Ramos (cell line): ENCODE data around the gene AKAP13.
"Not testable (repeated sequence)": the region's sequence is repeated elsewhere in the genome, so short reads cannot be mapped to it uniquely, and the experiment has no call there.

Experiments used
- in situ Hi-C: fragments of 300-500 bp; cut with MboI; formaldehyde crosslinking; loops from one replicate; pipeline ENCODE4 v1.14.3; 2022; ENCODE audit warnings: low sequenced_read_pairs; ENCODE audit not compliant: unreplicated experiment

Gene AKAP13

DNA sequence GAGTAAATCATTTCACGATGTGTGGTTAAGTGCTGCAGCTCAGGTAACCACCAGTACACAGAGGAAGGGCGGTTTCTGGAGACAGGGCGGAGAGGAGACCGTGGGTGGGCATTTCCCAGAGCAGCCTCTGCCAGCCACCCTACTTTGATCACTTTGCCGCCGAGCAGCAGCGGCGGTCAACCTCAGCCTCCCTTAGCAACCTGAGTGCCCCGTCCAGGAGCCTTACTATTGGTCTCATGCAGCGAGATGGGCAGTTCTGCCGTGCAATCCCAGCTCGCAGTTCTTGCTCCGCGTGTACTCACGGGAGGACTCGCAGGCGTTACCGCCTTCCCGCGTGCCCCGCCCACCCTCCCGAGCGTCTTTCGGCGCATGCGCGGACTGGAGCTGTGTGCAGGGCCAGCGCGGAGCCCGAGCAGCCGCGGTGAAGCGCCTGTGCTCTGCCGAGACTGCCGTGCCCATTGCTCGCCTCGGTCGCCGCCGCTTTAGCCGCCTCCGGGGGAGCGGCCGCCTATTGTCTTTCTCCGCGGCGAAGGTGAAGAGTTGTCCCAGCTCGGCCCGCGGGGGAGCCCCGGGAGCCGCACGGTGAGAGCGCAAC lies at the start of gene AKAP13:
TSS of gene AKAP13 (plus strand) at position 387 of the 595 bp plus-strand sequence. CDS start 105,118 bp downstream, outside the sequence.
- in situ Hi-C loops, result no loop called here

DNA sequence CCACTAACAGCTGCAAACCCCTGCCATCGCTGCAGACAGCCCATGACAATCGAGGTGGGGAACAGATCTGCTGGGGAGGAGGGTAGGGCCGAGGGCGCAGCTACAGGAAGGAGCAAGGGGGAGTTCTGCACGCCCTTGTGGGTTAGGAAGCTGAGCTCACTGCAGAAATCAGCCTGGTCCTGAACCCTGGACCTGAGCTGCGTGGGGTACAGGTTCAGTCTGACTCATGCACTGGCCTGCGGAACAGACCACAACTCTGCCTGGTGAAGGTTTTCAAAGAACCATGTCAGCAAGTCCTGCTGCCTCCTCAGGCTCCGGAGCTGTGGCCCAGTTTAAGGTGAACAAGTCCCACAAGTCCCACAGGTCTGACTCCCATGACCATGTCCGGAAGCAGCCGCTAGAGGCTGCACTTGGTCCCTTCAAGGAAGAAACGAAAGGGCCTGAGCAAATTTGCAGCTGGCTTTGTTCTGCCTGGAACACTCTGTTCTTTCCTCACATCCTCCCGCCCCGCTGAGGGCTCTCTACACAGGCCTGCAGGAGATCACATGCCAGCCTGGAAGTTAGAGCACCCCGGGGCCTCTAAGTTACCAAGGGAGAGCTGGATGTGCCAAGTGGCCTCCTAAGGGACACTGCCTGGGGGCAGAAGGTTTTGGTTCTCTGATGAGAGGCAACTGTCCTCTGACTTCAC lies 49.4 kb upstream of the AKAP13 start:
- in situ Hi-C loops, result loop anchor here (10.0 kb wide), 1 partner anchor 154 kb away; no protein-coding TSS in a partner anchor

GRCh38 chr15:85331655-85332285 lies 48.6 kb upstream of the AKAP13 start:
- in situ Hi-C loops, result loop anchor here (10.0 kb wide), 1 partner anchor 153 kb away; no protein-coding TSS in a partner anchor

GRCh38 chr15:85333132-85333831 lies 47.1 kb upstream of the AKAP13 start:
- in situ Hi-C loops, result loop anchor here (10.0 kb wide), 1 partner anchor 152 kb away; no protein-coding TSS in a partner anchor

DNA sequence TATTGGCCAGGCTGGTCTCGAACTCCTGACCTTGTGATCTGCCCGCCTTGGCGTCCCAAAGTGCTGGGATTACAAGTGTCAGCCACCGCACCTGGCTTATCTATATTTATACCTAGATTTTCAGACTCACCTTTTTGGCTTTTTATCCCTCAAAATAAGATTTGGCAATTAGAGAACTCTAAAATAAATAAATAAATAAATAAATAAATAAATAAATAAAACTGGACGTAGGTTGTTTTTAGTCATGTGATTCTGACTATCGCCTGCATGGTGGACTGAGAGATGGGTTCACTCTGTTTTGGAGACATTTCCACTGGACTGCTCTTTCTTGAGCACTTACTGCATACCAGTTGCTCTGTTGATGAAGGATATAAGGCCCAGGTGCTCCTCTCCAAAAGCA lies 46.2 kb upstream of the AKAP13 start:
- in situ Hi-C loops, result loop anchor here (10.0 kb wide), 1 partner anchor 151 kb away; no protein-coding TSS in a partner anchor

DNA sequence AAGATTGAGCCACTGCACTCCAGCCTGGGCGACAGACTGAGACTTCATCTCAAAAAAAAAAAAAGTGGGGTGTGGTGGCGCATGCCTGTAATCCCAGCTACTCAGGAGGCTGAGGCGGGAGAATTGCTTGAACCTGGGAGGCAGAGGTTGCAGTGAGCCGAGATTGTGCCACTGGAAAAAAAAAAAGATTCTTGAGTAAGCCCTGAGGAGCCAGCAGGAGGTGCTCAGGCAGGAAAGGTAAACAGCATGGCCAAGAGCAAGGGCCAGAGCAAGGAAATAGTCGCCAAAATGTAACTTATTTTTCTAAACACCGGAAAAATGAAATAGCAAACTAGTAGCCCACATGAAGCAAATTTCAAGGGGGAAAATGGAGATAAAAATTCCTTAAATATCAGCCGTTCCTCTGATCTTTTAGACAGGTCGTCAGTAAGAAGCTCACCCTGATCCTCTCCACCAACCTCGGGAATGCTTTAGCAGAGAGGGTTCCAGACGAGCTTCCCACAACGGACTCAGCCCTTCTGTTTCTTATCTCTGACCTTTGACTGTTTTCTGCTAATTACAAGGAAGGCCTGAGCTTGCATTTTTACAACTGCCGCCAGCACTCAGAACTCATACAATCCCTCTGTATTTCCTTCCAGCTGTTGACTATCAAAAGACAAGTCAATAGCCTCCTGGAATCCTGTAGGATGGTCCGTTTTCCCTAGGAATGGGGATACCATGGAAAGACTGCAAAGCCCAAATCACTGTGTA lies 45.0 kb upstream of the AKAP13 start:
- in situ Hi-C loops, result loop anchor here (10.0 kb wide), 1 partner anchor 149 kb away; no protein-coding TSS in a partner anchor

GRCh38 chr15:85336880-85337279 lies 43.5 kb upstream of the AKAP13 start:
- in situ Hi-C loops, result loop anchor here (10.0 kb wide), 1 partner anchor 148 kb away; no protein-coding TSS in a partner anchor

DNA sequence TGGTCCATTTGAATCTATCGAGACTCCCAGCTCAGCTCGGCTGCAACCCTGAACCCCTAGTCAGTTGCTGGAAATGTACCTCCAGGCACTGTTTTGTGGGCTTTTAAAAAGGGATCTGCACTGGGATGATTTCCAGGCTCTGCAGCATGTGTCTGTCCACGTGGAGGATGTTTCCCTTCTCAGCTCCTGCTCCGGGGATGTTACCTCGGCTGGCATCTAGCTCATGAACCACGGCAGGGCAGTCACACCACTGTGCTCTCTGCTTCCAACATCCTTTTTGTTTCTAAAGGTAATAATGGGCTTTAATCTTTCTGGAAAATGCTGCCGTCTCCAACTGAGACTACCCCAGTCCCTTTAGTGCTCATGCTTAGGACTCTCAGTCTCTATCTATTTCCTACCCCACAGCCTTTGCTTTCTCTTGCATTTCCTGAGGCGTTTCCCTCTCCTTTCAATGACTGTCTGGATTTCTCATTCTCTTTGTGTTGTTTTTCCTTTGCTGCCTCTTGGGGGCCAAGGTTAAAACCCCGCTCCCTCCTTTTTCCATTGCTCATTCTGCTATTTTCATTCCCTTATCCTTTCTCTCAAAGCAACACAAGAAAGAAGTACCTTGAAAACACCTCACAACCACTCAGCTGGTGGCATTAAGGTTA lies 42.9 kb upstream of the AKAP13 start:
- in situ Hi-C loops, result loop anchor here (10.0 kb wide), 1 partner anchor 147 kb away; no protein-coding TSS in a partner anchor

DNA sequence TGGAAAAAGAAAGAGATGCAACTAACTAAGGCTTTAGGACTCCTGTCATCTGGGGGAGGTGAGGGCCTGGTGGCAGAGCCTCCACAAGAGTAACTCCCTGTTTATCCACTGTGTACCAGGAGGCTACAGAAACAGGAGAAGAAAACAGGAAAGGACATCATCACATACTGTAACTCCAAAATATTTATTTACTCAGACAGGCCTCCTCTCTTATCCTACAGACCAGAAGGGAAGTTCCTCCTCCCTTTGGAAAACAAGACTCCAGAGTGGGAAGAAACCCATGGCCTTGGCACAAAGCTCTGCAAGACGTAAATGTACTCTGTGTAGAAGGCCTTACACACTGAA lies 40.1 kb upstream of the AKAP13 start:
- in situ Hi-C loops, result no loop called here

- in situ Hi-C loops, result no loop called here
Measured at GRCh38 chr15:85340852-85341251, 39.6 kb upstream of the AKAP13 start.

- in situ Hi-C loops, result not testable (repeated sequence)
Measured at GRCh38 chr15:85342163-85342562, 38.2 kb upstream of the AKAP13 start.

DNA sequence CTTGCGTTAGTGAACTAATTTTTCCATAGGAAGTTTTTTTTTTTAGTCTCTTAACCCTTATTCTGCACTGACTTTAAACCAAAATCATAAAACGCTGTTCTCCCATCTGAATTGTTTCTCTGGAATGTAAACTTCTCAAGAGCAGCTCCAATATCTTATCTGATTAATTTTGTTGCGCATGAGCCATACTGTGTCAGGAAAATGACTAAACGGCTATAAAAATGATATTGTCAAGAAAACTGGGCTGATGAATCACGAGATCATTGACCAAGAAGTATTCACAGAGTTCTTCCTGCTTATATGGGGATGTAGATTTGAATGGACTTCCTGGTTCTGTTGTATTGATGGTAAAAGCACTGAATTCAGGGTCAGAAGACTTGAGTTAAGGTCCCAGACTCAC lies 37.0 kb upstream of the AKAP13 start:
- in situ Hi-C loops, result not testable (repeated sequence)

DNA sequence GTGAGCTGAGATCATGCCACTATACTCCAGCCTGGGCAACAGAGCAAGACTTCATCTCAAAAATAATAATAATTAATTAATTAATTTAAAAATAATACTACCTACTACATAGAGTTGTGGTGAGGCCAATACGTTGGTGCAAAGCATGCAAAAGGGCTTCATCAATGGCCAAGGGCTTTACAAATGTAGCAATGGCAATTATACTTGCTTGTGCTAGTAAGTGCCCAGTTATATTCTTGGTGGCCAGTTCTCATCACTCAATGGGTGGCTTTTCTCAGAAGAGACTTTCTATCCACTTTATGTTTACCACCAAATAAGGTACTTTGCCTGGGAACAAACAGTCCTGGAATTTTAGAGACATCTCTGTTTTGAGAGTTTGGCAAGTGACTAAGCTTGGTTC lies 36.2 kb upstream of the AKAP13 start:
- in situ Hi-C loops, result not testable (repeated sequence)

GRCh38 chr15:85344653-85345114 lies 35.7 kb upstream of the AKAP13 start:
- in situ Hi-C loops, result not testable (repeated sequence)

DNA sequence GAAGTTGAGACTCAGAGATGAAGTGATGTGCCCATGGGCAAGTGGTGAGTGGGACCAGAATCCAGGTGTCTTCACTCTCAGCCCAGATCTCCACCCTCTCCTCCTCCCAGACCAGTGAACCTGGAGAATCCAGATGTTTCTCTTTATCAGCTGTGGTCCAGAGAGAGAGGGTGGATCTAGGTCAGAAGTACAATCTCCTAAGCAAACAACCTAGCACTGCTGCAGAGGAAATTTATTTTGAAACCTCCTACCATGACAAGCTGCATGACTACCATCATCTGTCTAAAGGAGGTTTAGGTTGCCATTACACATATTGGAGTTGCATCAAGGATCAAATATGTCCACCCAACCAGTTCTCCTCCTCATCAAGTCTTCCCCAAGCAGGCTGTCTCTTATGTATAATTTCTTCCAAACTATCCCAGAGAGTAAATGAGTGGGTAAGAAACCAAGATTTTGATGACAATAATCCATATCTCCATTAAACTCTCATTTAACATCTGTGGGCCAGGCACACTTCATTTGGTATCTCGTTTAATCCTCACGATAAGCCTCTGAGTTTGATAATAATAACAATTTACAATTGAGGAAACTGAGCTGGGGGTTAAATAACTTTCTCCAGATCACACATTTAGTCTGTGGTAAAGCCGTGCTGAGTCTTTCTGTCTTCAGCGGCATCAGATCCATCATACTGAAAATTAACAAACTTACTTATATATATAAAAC lies 35.0 kb upstream of the AKAP13 start:
- in situ Hi-C loops, result not testable (repeated sequence)

DNA sequence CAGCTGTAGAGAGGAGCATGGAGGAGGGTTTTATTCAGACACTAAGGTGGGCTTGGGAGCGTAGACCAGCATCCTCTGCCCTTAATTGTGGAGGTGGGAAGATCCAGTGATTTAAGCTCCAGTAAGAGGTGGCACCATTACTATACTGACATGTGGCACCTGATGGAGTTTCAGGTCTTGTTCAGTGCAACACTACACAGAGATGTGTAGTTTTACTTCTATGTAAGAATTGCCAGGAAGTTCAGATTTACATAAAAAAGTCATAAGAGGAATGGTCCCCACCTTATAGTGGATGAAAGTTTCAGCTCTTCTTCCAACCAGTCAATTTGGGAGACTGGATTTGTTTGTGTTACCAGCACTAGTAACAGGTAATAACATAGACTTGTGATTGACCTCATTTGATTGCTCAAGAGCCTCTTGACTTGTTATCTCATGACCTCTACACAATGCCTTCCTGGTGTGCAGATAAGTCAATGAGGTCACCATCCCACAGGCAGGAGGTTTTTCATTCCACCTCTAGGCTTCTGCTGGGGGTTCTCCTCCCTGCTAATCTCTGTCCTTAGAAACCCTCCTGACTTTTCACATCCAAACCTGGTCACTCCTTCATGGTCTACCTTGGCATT lies 33.8 kb upstream of the AKAP13 start:
- in situ Hi-C loops, result not testable (repeated sequence)

- in situ Hi-C loops, result not testable (repeated sequence)
Measured at GRCh38 chr15:85347264-85348047, 32.9 kb upstream of the AKAP13 start.
